Measurements from ENCODE around the gene DHFR2. TPM values are rescaled to one million over a fixed set of nuclear protein-coding genes. Genes with fewer than 3 reads are reported as not detected.

Gene DHFR2
- total and polyA plus RNA-seq, 3 donors from 2014 or later: 9.1 to 10.9 (median 9.3) TPM

DNA sequence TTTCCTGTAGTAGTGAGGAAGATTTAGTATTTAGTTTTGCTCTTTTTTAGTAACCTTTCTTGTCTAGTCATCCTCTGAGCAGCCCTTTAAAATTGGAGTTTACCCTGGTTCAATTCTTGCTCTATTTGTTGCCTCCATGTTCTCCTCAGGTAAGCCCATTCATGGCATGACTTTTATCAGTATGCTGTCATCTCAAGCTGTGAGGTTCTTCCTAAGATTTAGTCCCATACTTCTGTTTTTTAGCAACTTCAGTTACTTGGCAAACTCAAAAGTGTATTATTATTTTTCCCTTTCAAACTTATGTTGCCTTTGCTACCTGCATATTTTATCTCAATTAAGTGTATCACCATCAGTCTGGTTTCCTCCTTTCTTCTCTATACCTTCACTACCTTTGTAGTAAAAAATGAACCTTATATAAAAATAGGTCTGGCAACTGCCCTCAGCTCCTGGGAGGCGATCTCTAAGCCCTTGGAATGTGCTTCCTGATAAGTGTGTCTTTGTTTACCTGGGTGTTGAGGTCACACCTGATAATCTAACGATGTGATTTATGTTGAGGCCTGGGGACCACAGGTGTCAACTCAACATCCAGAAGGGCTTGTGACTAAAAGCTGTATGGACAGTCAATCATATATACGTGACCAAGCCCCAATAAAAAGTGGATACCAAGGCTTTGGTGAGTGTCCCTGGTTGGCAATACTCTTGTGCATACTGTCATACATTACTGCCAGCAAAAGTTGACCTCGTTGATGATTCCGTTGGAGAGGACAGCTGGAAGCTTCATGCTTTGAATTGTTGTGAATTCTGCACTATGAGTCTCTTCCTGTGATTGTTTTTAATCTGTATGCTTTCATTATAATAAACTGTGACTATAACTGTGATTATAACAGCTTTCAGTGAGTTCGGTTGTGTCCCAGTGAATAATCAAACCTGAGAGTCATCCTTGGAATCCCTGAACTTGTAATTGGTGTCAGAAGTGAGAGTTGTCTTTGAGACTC is 4.1 kb upstream of the DHFR2 start:
- Histone ChIP-seq H3K36me3 (ENCODE audit: low read depth, missing control alignments) (no peaks in the 10 kb centered on the region), H3K9me3 (no peaks in the 10 kb centered on the region), H3K27me3 (no peaks in the 10 kb centered on the region), H3K4me1 (peaks cover 20% of the 10 kb centered on the region), H3K4me3 (no peak overlapping the region), H3K27ac (no peak overlapping the region)
- intact Hi-C loops (cut with DNase I; ENCODE audit: low total_unique reads): loop anchor here (5.0 kb wide), 1 partner anchor 65 kb away; no protein-coding TSS in a partner anchor
- WGBS, 2 donors: 75 to 91% methylated on average over 6 of the region's 6 CpGs
- no peak for DNase-seq
- TF ChIP-seq, protein P1, sequence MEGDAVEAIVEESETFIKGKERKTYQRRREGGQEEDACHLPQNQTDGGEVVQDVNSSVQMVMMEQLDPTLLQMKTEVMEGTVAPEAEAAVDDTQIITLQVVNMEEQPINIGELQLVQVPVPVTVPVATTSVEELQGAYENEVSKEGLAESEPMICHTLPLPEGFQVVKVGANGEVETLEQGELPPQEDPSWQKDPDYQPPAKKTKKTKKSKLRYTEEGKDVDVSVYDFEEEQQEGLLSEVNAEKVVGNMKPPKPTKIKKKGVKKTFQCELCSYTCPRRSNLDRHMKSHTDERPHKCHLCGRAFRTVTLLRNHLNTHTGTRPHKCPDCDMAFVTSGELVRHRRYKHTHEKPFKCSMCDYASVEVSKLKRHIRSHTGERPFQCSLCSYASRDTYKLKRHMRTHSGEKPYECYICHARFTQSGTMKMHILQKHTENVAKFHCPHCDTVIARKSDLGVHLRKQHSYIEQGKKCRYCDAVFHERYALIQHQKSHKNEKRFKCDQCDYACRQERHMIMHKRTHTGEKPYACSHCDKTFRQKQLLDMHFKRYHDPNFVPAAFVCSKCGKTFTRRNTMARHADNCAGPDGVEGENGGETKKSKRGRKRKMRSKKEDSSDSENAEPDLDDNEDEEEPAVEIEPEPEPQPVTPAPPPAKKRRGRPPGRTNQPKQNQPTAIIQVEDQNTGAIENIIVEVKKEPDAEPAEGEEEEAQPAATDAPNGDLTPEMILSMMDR (IDR thresholded peaks at IDR 0.05): no peak
- no peak for TF ChIP-seq POLR2A (IDR thresholded peaks at IDR 0.05)

GRCh38 chr3:94065819-94066480 is 3.2 kb upstream of the DHFR2 start:
- H3K27ac ChIP-seq: no peak overlapping the region
- no peak for DNase-seq
- no peaks in the 10 kb centered on the region for H3K9me3 ChIP-seq
- H3K36me3 ChIP-seq (ENCODE audit: low read depth, missing control alignments): no peaks in the 10 kb centered on the region
- TF ChIP-seq, protein P1 (IDR thresholded peaks at IDR 0.05): no peak
- TF ChIP-seq POLR2A (IDR thresholded peaks at IDR 0.05): no peak
- H3K27me3 ChIP-seq: no peaks in the 10 kb centered on the region
- H3K4me1 ChIP-seq: peaks cover 20% of the 10 kb centered on the region
- H3K4me3 ChIP-seq: no peak overlapping the region
- intact Hi-C loops (cut with DNase I; ENCODE audit: low total_unique reads): loop anchor here (5.0 kb wide), 1 partner anchor 64 kb away; no protein-coding TSS in a partner anchor
- WGBS, 2 donors: 68 to 73% methylated on average over 1 of the region's 1 CpG

GRCh38 chr3:94065122-94065521 is 2.4 kb upstream of the DHFR2 start:
- DNase-seq: no peak
- H3K4me3 ChIP-seq: no peak overlapping the region
- H3K36me3 ChIP-seq (ENCODE audit: low read depth, missing control alignments): no peaks in the 10 kb centered on the region
- WGBS, 2 donors: 72 to 78% methylated on average over 1 of the region's 1 CpG
- peak overlapping the region in 1 of 2 donors; percentile 18 for H3K27ac ChIP-seq
- TF ChIP-seq, protein P1 (IDR thresholded peaks at IDR 0.05): no peak
- TF ChIP-seq POLR2A (IDR thresholded peaks at IDR 0.05): no peak
- H3K9me3 ChIP-seq: no peaks in the 10 kb centered on the region
- H3K27me3 ChIP-seq: no peaks in the 10 kb centered on the region
- intact Hi-C loops (cut with DNase I; ENCODE audit: low total_unique reads): loop anchor here (5.0 kb wide), 1 partner anchor 63 kb away; no protein-coding TSS in a partner anchor
- peaks cover 20% of the 10 kb centered on the region for H3K4me1 ChIP-seq

GRCh38 chr3:94064243-94064860 is 1.6 kb upstream of the DHFR2 start:
- H3K4me3 ChIP-seq: no peak overlapping the region
- no peak for DNase-seq
- no peaks in the 10 kb centered on the region for H3K36me3 ChIP-seq (ENCODE audit: low read depth, missing control alignments)
- intact Hi-C loops (cut with DNase I; ENCODE audit: low total_unique reads): no loop called here
- peaks cover 20% of the 10 kb centered on the region for H3K4me1 ChIP-seq
- H3K27ac ChIP-seq: peak overlapping the region in 1 of 2 donors; percentile 97
- H3K9me3 ChIP-seq: no peaks in the 10 kb centered on the region
- H3K27me3 ChIP-seq: no peaks in the 10 kb centered on the region
- TF ChIP-seq, protein P1 (IDR thresholded peaks at IDR 0.05): no peak
- TF ChIP-seq POLR2A (IDR thresholded peaks at IDR 0.05): no peak
- 45 to 56% methylated on average over 6 of the region's 6 CpGs for WGBS, 2 donors

All from testis (tissue), 3 donors.